H9 (cell line): ENCODE data around the gene ATG101. TPM values are rescaled to one million over a fixed set of nuclear protein-coding genes. Genes with fewer than 3 reads are reported as not detected.

Source experiments
- DNase-seq: peaks from one replicate; pipeline ENCODE4 v3.0.0-alpha.2; 2017
- H2AFZ ChIP-seq: one replicate; pipeline ENCODE4 v1.6.1; 2013; ENCODE audit warnings: mild to moderate bottlenecking, low read length, control low read depth, moderate library complexity
- H2AK5ac ChIP-seq: 2 replicates; pipeline ENCODE4 v1.6.1; 2013; ENCODE audit warnings: low read length, control low read depth, mixed read lengths; ENCODE audit not compliant: insufficient read length
- H2BK120ac ChIP-seq: one replicate; pipeline ENCODE4 v1.6.1; 2013; ENCODE audit warnings: low read depth, mild to moderate bottlenecking, low read length, control low read depth, inconsistent platforms; ENCODE audit not compliant: poor library complexity, severe bottlenecking
- H2BK12ac ChIP-seq: 2 replicates; pipeline ENCODE4 v1.6.1; 2013; ENCODE audit warnings: low read length, control low read depth, mixed read lengths, low read depth; ENCODE audit not compliant: insufficient read length
- H2BK15ac ChIP-seq: 2 replicates; pipeline ENCODE4 v1.6.1; 2013; ENCODE audit warnings: low read depth, low read length, control low read depth
- H2BK20ac ChIP-seq: one replicate; pipeline ENCODE4 v1.6.1; 2013; ENCODE audit warnings: low read depth, mild to moderate bottlenecking, low read length, control low read depth, inconsistent platforms; ENCODE audit not compliant: poor library complexity, severe bottlenecking
- H2BK5ac ChIP-seq: 2 replicates; pipeline ENCODE4 v1.6.1; 2013; ENCODE audit warnings: low read length, control low read depth, mixed read lengths; ENCODE audit not compliant: insufficient read length
- H3K14ac ChIP-seq: 2 replicates; pipeline ENCODE4 v1.6.1; 2013; ENCODE audit warnings: low read length, control low read depth; ENCODE audit not compliant: insufficient read depth
- H3K18ac ChIP-seq: 2 replicates; pipeline ENCODE4 v1.6.1; 2013; ENCODE audit warnings: low read depth, mild to moderate bottlenecking, mixed read lengths, low read length, control low read depth; ENCODE audit not compliant: insufficient read length
- H3K23ac ChIP-seq: 2 replicates; pipeline ENCODE4 v1.6.1; 2013; ENCODE audit warnings: low read length, control low read depth, mixed read lengths, low read depth; ENCODE audit not compliant: insufficient read length
- H3K23me2 ChIP-seq: 2 replicates; pipeline ENCODE4 v1.6.1; 2013; ENCODE audit warnings: low read depth, mild to moderate bottlenecking, mixed read lengths, low read length, control low read depth; ENCODE audit not compliant: insufficient read length, poor library complexity, severe bottlenecking
- H3K27ac ChIP-seq: 2 replicates; pipeline ENCODE4 v1.5.1; 2013; ENCODE audit warnings: low read length, control low read depth, mixed read lengths, low read depth; ENCODE audit not compliant: insufficient read length
- H3K27me3 ChIP-seq: 2 replicates; pipeline ENCODE4 v1.6.1; 2013; ENCODE audit warnings: low read length, control low read depth, inconsistent platforms; ENCODE audit not compliant: insufficient read depth
- H3K4ac ChIP-seq: 2 replicates; pipeline ENCODE4 v1.6.1; 2013; ENCODE audit warnings: low read depth, mild to moderate bottlenecking, control low read depth, inconsistent platforms, low read length, moderate library complexity
- H3K4me1 ChIP-seq: 2 replicates; pipeline ENCODE4 v1.6.1; 2013; ENCODE audit warnings: low read length, control low read depth, inconsistent platforms; ENCODE audit not compliant: insufficient read depth
- H3K4me2 ChIP-seq: 2 replicates; pipeline ENCODE4 v1.6.1; 2013; ENCODE audit warnings: low read length, control low read depth, mixed read lengths; ENCODE audit not compliant: insufficient read length, insufficient read depth
- H3K56ac ChIP-seq: 2 replicates; pipeline ENCODE4 v1.6.1; 2013; ENCODE audit warnings: low read depth, mild to moderate bottlenecking, mixed read lengths, low read length, control low read depth; ENCODE audit not compliant: insufficient read length
- H3K79me1 ChIP-seq: 2 replicates; pipeline ENCODE4 v1.6.1; 2013; ENCODE audit warnings: low read depth, mild to moderate bottlenecking, moderate library complexity, low read length, control low read depth, inconsistent platforms; ENCODE audit not compliant: insufficient read depth, poor library complexity, severe bottlenecking
- H3K79me2 ChIP-seq: 2 replicates; pipeline ENCODE4 v1.6.1; 2013; ENCODE audit warnings: low read length, control low read depth, inconsistent platforms; ENCODE audit not compliant: insufficient read depth
- H3K9ac ChIP-seq: 2 replicates; pipeline ENCODE4 v1.6.1; 2013; ENCODE audit warnings: low read length, control low read depth, mixed read lengths; ENCODE audit not compliant: insufficient read length; ENCODE audit errors: extremely low read depth
- H3K9me3 ChIP-seq: one replicate; pipeline ENCODE4 v1.6.1; 2013; ENCODE audit warnings: low read depth, low read length, inconsistent platforms; ENCODE audit not compliant: control insufficient read depth
- H3T11ph ChIP-seq: one replicate; pipeline ENCODE4 v1.6.1; 2013; ENCODE audit warnings: mild to moderate bottlenecking, low read length, control low read depth, inconsistent platforms
- H4K20me1 ChIP-seq: one replicate; pipeline ENCODE4 v1.6.1; 2013; ENCODE audit not compliant: control insufficient read depth, insufficient read length, insufficient read depth
- H4K5ac ChIP-seq: 2 replicates; pipeline ENCODE4 v1.6.1; 2013; ENCODE audit warnings: low read depth, mild to moderate bottlenecking, mixed read lengths, low read length, control low read depth; ENCODE audit not compliant: insufficient read length
- H4K8ac ChIP-seq: replicated peaks from 2 replicates; pipeline ENCODE4 v1.6.1; 2013; ENCODE audit warnings: low read length, control low read depth, mixed read lengths, low read depth; ENCODE audit not compliant: insufficient read length
- H4K91ac ChIP-seq: 2 replicates; pipeline ENCODE4 v1.6.1; 2013; ENCODE audit warnings: low read depth, mild to moderate bottlenecking, moderate library complexity, mixed read lengths, low read length, control low read depth; ENCODE audit not compliant: insufficient read length
- H3K27ac Mint-ChIP-seq, 3 experiments: 2 replicates in 2 of 3; 3 replicates in 1 of 3; pipeline ENCODE4 v1.8.0; 2020 to 2021; ENCODE audit warnings: mixed read lengths in 3 of 3, mild to moderate bottlenecking in 1 of 3, moderate library complexity in 1 of 3
- H3K27me3 Mint-ChIP-seq: 2 replicates; pipeline ENCODE4 v1.8.0; 2021; ENCODE audit warnings: low read depth, mild to moderate bottlenecking, moderate library complexity, mixed read lengths
- H3K36me3 Mint-ChIP-seq, 3 experiments: 2 replicates in 2 of 3; 3 replicates in 1 of 3; pipeline ENCODE4 v1.8.0; 2020 to 2021; ENCODE audit warnings: low read depth in 3 of 3, mixed read lengths in 3 of 3; ENCODE audit not compliant: insufficient read depth in 1 of 3
- H3K4me1 Mint-ChIP-seq, 2 experiments: 2 replicates each; pipeline ENCODE4 v1.8.0; 2020; ENCODE audit warnings: mixed read lengths in 2 of 2
- H3K4me3 Mint-ChIP-seq, 2 experiments: 2 replicates in 1 of 2; 3 replicates in 1 of 2; pipeline ENCODE4 v1.8.0; 2020 to 2021; ENCODE audit warnings: mild to moderate bottlenecking in 2 of 2, mixed read lengths in 2 of 2, moderate library complexity in 1 of 2
- H3K9me3 Mint-ChIP-seq, 2 experiments: 2 replicates in 1 of 2; 3 replicates in 1 of 2; pipeline ENCODE4 v1.8.0; 2020; ENCODE audit warnings: mild to moderate bottlenecking in 2 of 2, mixed read lengths in 2 of 2, moderate library complexity in 1 of 2
- WGBS: extraction: QIAGEN DNeasy Blood & Tissue Kit; methylation state at CpG from one replicate; pipeline ENCODE4 v1.1.7; 2013; ENCODE audit warnings: missing lambda C conversion rate, low lambda C conversion rate, mixed read lengths; ENCODE audit not compliant: insufficient read length; ENCODE audit errors: extremely low coverage; 5-methylcytosine and 5-hydroxymethylcytosine counted together
- total RNA-seq: library from RNA; stranded (reverse); gene quantifications from 2 replicates; pipeline ENCODE4 v1.2.1, GENCODE V29; 2021
- TF ChIP-seq, protein P1 (sequence below): fragments of 200-600 bp; sonication (generic); conservative IDR thresholded peaks from 3 replicates; pipeline ENCODE4 v1.8.0; 2021; ENCODE audit warnings: antibody characterized with exemption, mild to moderate bottlenecking

Gene ATG101
- total RNA-seq, 1 experiment from 2014 or later, result 58.3 TPM

GRCh38 chr12:52038447-52038846 lies 31.3 kb upstream of the ATG101 start:
- no peak overlapping the region for H3T11ph ChIP-seq
- peaks cover 2% of the 10 kb centered on the region; the same call in 1 of the 2 replicates for H3K27me3 ChIP-seq
- no peak for DNase-seq
- peaks cover under 1% of the 10 kb centered on the region; the same call in 1 of the 2 replicates for H3K4me1 ChIP-seq
- no peak overlapping the region for H3K4ac ChIP-seq
- peaks cover 2% of the 10 kb centered on the region; the same call in 1 of the 2 replicates for H3K79me2 ChIP-seq
- H3K23ac ChIP-seq, result no peak overlapping the region
- TF ChIP-seq, protein P1, sequence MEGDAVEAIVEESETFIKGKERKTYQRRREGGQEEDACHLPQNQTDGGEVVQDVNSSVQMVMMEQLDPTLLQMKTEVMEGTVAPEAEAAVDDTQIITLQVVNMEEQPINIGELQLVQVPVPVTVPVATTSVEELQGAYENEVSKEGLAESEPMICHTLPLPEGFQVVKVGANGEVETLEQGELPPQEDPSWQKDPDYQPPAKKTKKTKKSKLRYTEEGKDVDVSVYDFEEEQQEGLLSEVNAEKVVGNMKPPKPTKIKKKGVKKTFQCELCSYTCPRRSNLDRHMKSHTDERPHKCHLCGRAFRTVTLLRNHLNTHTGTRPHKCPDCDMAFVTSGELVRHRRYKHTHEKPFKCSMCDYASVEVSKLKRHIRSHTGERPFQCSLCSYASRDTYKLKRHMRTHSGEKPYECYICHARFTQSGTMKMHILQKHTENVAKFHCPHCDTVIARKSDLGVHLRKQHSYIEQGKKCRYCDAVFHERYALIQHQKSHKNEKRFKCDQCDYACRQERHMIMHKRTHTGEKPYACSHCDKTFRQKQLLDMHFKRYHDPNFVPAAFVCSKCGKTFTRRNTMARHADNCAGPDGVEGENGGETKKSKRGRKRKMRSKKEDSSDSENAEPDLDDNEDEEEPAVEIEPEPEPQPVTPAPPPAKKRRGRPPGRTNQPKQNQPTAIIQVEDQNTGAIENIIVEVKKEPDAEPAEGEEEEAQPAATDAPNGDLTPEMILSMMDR, result no peak
- H3K36me3 Mint-ChIP-seq, result peaks cover 4 to 6% (median 5%) of the 10 kb centered on the region in 3 experiments; a peak in 4 of 7 replicates
- no peak overlapping the region for H2AK5ac ChIP-seq
- no peak overlapping the region for H2AFZ ChIP-seq
- no peak overlapping the region for H2BK12ac ChIP-seq
- H3K18ac ChIP-seq, result no peak overlapping the region
- H2BK15ac ChIP-seq, result no peak overlapping the region
- no peak overlapping the region for H2BK5ac ChIP-seq
- H3K9me3 ChIP-seq, result no peaks in the 10 kb centered on the region
- H2BK120ac ChIP-seq, result no peak overlapping the region
- H3K23me2 ChIP-seq, result peaks cover 6% of the 10 kb centered on the region
- no CpG with 5 or more reads among the region's 6 CpGs for WGBS
- H3K4me1 Mint-ChIP-seq, result peaks cover 16 to 32% of the 10 kb centered on the region in 2 experiments
- H3K27ac ChIP-seq, result no peak overlapping the region
- H3K14ac ChIP-seq, result no peak overlapping the region; the same call in 1 of the 2 replicates
- peaks cover 33% of the 10 kb centered on the region for H3K27me3 Mint-ChIP-seq
- no peak overlapping the region for H3K56ac ChIP-seq
- no peak overlapping the region for H3K4me2 ChIP-seq
- no peak overlapping the region for H3K27ac Mint-ChIP-seq
- no peak overlapping the region for H3K9ac ChIP-seq
- H3K79me1 ChIP-seq, result no peaks in the 10 kb centered on the region
- H4K91ac ChIP-seq, result no peak overlapping the region
- peak overlapping the region; percentile 84 to 94 for H3K4me3 Mint-ChIP-seq
- H4K8ac ChIP-seq, result no peak overlapping the region
- no peak overlapping the region for H4K5ac ChIP-seq
- H4K20me1 ChIP-seq, result peaks cover 2% of the 10 kb centered on the region
- H2BK20ac ChIP-seq, result no peak overlapping the region
- H3K9me3 Mint-ChIP-seq, result no peaks in the 10 kb centered on the region
